NCI-H1417 treated with DMSO at 0.1 percent for 48 hours (cell line): Measurements from ENCODE around the gene CD84.
"Not testable (repeated sequence)": the region's sequence is repeated elsewhere in the genome, so short reads cannot be mapped to it uniquely, and the experiment has no call there.

Experiments used
- DNase-seq: peaks from one replicate; lab custom pipeline; 2025; lab: John Stamatoyannopoulos, UW

CD84 gene

GRCh38 chr1:160579216-160579701, at the start of gene CD84:
Gene CD84 (minus strand): TSS chr1:160579496. CDS start chr1:160579437, 59 bp downstream.
- DNase-seq: no peak

GRCh38 chr1:160628799-160629263, 49.5 kb upstream of the CD84 start:
- DNase-seq: no peak

- DNase-seq: not testable (repeated sequence)
Measured at GRCh38 chr1:160627677-160628289, 48.5 kb upstream of the CD84 start.

GRCh38 chr1:160626509-160627342, 47.4 kb upstream of the CD84 start:
- DNase-seq: no peak

GRCh38 chr1:160625725-160626498, 46.6 kb upstream of the CD84 start:
- no peak for DNase-seq

GRCh38 chr1:160625321-160625720, 46.0 kb upstream of the CD84 start:
- DNase-seq: no peak

GRCh38 chr1:160624464-160624863, 45.2 kb upstream of the CD84 start:
- no peak for DNase-seq

GRCh38 chr1:160623862-160624261, 44.6 kb upstream of the CD84 start:
- DNase-seq: no peak

GRCh38 chr1:160623227-160623633, 43.9 kb upstream of the CD84 start:
- DNase-seq: no peak

GRCh38 chr1:160622501-160623226, 43.4 kb upstream of the CD84 start:
- DNase-seq: no peak

- DNase-seq: no peak
Measured at GRCh38 chr1:160621633-160622413, 42.5 kb upstream of the CD84 start.

- no peak for DNase-seq
Measured at GRCh38 chr1:160620942-160621632, 41.8 kb upstream of the CD84 start.

- no peak for DNase-seq
Measured at GRCh38 chr1:160619742-160620277, 40.5 kb upstream of the CD84 start.

- DNase-seq: no peak
Measured at GRCh38 chr1:160618763-160619274, 39.5 kb upstream of the CD84 start.

GRCh38 chr1:160618327-160618726, 39.0 kb upstream of the CD84 start:
- DNase-seq: no peak

GRCh38 chr1:160615660-160616059, 36.4 kb upstream of the CD84 start:
- DNase-seq: no peak

GRCh38 chr1:160614410-160614809, 35.1 kb upstream of the CD84 start:
- DNase-seq: no peak

- no peak for DNase-seq
Measured at GRCh38 chr1:160612613-160613218, 33.4 kb upstream of the CD84 start.

- no peak for DNase-seq
Measured at GRCh38 chr1:160610569-160611242, 31.4 kb upstream of the CD84 start.
